ENCODE measurements around the gene AHNAK. TPM values are rescaled to one million over a fixed set of nuclear protein-coding genes. Genes with fewer than 3 reads are reported as not detected.
A peak's percentile ranks its signal among the peaks of the same experiment; 100 is the strongest.
"Not testable (repeated sequence)": the region's sequence is repeated elsewhere in the genome, so short reads cannot be mapped to it uniquely, and the experiment has no call there.

Gene AHNAK
- total RNA-seq, 1 experiment from 2014 or later = 281 TPM

DNA sequence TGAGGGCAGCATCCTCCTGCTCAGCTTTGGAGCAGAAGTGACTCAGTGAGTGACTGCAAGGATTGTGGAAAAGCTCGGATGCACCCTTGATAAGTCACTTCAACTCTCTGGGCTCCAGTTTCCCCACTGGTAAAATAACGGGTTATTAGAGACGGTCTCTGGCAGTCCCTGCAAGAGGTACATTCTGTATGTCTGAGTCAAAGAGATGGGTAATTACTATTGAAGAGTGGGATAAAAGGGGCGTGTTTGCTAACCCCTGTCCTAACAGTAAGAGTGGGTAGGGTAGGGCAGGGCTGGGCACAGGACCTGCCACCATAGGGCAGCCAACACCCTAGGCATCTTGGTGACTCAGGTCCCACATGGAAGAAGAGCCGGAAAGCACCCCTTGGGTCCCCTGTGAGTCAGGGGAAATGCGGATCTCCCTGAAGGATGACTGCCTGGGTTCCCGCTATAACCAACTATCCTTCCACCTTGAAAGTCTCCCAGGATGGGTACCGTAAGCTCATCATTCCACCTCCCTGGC lies 7.3 kb upstream of the AHNAK start:
- DNase-seq (ENCODE audit: low spot score) = no peak

- peak; percentile 99 for DNase-seq (ENCODE audit: low spot score)
Measured at GRCh38 chr11:62553080-62553838, 6.7 kb upstream of the AHNAK start.

DNA sequence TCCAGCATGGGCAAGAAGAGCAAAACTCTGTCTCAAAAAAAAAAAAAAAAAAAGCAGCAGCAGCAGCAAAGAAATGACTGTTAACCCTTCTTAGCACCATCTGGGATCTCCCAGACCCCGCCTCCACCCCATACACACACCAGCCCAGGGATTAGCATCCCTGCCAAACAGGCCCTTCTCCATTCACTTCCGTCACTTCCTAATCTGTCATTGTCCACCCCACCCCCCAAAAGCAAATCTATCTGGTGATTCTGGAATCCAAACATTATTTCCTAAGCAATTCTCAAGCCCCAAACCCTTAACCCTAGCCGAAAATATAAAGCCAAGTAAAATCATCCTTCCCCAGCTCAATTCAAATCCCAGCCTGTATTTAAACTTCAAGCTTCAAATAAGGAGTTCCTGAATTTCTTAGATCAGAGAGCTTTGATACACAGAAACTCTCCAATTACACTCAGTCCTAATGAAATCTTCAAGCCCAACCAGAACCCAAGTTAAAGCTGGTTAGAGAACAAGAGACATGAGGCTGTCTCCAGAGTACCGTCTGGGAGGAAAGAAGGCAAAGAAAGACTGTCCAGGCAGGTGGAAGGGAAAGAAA lies 6.0 kb upstream of the AHNAK start:
- peak; percentile 79 for DNase-seq (ENCODE audit: low spot score)

GRCh38 chr11:62550478-62550877 lies 3.9 kb upstream of the AHNAK start:
- not testable (repeated sequence) for DNase-seq (ENCODE audit: low spot score)

- DNase-seq (ENCODE audit: low spot score) = peak; percentile 75
Measured at GRCh38 chr11:62548545-62549335, 2.1 kb upstream of the AHNAK start.

- DNase-seq (ENCODE audit: low spot score) = peak; percentile 81
Measured at GRCh38 chr11:62547691-62548281, 1.2 kb upstream of the AHNAK start.

- DNase-seq (ENCODE audit: low spot score) = peak; percentile 53
Measured at GRCh38 chr11:62546929-62547625, 471 bp upstream of the AHNAK start.

- DNase-seq (ENCODE audit: low spot score) = peak; percentile 96
Measured at GRCh38 chr11:62545437-62546243, 966 bp downstream of the AHNAK start.

DNA sequence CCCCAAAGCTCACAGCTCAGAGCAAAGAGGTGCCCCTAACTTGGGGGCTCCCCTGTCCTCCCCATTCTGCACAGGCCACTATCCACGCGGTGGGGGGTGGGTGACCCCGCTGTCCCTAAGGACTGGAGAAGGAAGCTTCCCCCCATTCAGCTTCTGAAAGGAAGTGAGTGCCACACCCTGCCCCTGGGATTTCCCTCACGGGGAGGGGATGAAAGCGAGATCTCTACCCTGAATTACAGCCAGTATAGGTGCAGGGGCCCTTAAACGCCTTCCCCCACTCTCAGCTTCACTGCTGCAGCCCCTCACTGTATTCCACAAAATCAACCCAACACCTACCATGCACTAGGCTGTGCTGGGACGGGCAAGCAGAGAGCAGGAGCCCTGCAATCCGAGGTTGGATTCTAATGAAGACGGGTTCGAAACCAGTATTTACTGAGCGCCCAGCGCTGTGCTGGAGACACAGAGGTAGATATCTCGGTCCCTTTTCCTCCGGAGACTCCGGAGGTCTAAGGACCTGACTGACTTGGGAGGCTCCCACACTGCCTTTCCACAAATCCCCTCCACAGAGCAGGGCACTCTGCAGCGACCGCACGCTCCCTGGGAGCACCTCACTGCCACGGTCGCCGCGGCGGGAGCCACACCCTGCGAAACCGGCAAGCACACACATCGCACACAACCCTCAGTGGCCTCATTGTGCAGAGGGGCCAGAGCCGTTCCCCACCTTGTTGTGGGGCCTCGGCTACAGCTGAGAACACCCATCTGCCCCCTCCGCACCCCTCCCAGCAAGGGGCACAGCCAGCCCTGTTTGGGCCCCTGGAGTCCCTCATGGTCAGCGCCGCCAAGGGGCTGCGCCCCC lies 1.8 kb downstream of the AHNAK start:
- peak; percentile 63 for DNase-seq (ENCODE audit: low spot score)

DNA sequence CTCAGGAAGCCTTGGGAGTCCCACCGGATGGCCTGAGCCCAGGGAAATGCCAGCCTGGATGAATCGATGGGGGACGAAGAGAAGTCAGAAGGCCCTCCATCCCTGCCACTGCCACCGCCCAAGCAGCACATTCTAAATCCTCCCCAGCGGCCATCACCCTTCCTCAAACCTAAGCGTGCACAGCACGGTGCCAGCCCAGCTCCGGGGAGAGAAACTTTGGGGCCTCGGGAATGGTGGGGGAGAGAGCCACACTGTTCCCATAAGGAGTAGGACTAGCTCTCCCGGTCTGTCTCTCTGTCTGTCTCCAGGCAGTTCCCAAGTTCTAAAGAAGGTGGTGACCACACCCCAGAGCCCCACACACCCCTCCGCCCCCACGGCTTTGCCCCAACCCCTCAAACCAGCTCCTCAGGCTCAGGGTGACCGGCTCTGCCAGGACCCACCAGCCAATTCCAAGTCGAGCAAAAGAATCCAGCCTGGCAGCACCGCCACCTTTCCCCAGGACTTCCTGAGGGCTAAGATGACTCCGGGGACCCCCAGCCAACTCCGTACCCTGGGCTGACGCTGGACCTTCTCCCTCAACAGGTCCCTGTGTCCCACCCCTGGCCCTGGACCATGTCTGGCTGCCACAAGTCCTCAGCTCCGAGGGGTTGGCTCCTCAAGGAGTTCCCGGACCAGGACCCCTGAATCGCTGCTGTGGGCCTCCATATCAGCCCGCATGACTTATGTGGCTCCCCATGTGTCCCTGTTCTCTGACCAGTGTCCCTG lies 2.7 kb downstream of the AHNAK start:
- peak; percentile 57 for DNase-seq (ENCODE audit: low spot score)

DNA sequence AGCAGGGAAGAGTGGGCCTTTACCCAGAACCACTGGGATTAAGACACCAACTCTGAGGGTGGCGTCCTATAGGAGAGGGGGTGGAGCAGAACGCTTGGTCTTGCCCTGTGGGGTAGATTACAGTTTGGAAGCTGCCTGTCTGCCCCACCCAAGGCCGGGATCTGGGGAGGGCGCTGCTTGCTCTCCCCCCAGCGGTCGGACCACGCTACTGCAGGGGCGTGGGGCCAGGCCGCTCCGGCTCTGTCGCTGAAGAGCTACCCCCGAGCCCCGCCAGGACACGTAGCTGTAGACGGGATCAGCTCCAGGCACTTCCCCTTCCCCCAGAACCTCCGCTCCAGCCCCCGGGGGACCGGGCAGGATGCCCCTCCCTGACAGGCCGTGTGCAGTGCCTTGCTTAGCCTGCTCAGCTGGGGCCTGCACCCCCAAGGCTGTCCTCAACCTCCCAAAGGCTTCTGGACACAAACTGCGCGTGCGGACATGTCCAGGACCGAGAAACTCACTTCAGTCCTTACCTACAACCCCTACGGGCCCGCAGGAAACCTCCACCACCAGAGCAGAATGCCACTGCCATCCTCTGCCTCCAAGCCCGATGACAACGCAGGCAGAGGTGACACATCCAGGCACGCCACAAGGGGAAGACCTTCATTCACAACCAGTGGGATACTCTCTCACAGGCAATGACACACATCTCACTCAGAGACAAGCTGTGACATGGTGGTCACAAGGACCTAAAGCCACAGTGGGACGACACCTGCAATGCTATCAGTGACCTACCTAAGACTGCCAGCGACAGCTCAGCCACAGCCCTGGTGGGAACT lies 3.6 kb downstream of the AHNAK start:
- peak; percentile 95 for DNase-seq (ENCODE audit: low spot score)

GRCh38 chr11:62542111-62542745 lies 4.4 kb downstream of the AHNAK start:
- peak; percentile 76 for DNase-seq (ENCODE audit: low spot score)

DNA sequence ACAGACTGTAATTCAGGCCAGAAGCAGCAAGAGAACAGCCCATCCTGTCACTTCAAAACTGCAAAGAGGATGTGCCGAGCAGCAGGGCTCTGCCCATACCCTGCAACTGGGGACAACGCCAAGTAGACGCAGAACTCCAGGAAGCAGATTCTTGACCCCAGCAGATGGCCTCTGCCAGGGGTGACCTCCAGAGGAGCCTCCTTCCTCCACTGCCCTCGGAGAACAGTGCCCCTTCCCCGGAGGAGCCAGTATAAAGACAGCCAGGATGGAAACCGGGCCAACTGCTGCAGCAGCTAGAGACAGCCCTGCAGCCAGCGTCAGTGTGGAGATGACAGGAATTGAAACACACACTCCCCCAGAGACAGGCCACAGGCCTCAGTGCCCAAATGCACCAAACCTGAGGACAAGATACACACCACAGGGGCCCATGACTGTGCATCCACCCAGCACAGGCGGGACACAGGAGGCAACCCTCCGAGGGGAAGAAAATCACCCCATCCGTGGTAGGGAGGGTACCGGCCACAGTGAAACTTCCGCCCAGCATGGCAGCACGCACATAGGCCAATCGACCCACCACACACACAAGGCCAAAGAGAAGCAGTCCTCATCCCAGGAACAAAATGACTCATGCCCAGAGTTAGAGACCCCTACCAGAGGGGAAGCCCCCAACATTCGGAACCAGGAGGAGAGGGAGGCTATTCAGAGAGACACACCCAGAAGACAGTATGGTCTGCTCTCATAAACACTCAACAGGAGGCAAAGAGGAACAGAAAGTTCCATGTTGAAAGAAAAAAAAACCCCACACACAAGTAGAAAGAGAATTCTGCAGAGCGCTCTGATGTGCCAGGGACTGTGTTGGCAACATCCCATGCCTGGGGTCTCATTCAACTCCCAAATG lies 5.6 kb downstream of the AHNAK start:
- DNase-seq (ENCODE audit: low spot score) = peak; percentile 43

GRCh38 chr11:62539238-62539925 lies 7.2 kb downstream of the AHNAK start:
- DNase-seq (ENCODE audit: low spot score) = peak; percentile 88

DNA sequence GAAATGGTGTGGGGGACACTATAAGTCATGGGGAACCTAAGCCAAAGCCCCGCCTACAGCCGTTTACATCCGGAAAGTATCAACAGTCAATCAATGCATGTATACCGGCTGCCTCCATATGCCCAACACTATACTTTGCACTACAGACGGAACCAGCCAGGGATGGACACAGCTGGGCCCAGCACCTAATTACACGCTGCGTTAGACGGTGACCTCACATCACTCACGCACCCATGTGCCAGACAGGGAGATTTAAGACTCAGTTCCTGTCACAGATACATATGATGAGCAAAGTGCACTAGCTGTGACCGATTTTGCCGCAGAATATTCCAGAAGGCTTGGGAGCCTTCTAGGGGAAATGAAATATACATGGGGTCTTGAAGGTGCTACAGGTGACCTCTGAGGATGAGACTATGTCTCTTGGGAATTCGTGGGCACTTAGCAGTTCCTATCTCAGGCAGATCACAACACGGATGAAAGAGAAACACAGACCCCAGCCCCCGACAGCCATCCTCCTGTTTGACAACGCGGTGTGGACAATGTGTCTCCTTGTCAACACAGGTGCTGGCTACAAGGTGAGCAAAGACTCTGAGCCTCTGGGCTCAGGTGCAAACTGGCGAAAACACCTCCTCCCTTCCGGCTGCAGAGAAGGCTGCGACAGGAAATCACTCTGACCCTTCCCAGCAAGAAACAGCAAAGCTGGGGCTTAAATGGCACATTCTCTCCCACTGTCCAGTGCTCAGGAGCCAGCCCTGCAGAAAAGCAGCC lies 8.0 kb downstream of the AHNAK start:
- no peak for DNase-seq (ENCODE audit: low spot score)

Data from HT-29 (cell line).